Hematopoietic multipotent progenitor cell (in vitro differentiated cells): Measurements from ENCODE around the gene INPP5E. TPM values are rescaled to one million over a fixed set of nuclear protein-coding genes. Genes with fewer than 3 reads are reported as not detected.

Experiments used
- DNase-seq, 3 donors: peaks; one replicate each; pipeline ENCODE4 v3.0.0-alpha.2; 2011 to 2015; ENCODE audit warnings: low read depth in 2 of 3, low spot score in 2 of 3
- total RNA-seq: library from RNA; depleted of rRNA; stranded (reverse); fragments of >200 nt; gene quantifications from one replicate; pipeline ENCODE4 v1.2.3, GENCODE V29; 2012

The INPP5E gene
- total RNA-seq, 1 donor: 11.3 TPM

DNA sequence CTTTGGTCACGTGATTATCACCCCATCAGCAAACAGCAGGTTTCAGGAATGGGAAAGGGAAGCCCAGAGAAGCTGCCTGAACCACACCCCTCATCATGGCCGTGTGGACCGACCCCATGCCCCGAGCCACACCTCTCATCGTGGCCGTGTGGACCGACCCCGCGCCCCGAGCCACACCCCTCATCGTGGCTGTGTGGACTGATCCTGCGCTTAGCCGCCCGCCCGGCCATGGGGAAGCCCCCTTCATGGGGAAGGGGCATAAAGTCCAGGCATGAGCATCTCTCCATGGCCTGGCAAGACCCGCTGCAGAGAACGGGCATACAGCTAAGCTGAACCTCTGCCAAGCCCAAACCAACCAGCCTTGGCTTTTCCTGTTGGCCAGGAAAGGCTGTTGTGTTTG is 46.1 kb downstream of the INPP5E start:
- no peak for DNase-seq

DNA sequence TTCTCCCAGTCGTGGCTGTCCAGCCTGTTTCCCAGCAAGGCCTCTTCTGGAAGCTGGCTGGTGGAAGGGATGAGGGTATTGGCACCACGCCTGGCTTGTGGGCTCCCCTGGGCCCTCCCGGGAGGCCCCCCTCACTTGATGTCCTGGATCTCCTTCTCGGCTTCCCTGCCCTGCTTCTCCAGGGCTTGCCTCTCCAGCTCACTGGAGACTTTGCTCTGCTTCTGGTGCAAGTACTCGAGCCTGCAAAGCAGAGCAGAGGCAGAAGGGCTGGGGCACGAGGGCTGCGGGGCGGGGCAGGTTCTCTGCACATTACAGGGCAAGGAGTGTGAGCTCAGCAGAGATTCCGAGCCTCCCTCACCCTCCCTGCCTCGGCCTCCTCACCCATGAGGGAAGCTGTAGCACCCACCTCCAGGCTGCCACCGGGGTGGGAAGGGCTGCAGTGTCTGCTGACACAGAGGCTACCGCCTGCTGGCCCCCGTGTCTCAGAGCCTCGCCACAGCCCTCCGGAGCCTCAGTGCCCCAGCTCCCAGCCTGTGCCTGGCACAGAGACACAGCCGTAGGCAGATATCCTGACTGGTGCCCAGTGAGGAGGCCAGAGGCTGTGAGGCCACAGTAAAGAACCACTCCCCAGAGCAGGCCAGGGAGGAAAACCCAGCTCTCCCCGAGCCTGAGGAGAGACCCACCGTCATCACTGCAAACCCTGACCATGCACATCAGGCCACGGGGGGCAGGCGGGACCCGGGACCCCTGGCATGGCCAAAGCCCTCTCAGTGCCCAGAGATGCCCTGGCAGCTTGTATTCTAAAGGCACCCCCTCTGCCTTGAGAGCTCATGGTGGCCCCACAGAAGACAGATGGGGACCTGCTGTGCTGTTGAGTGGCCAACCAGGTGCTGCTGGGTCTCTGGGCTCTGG is 46.9 kb downstream of the INPP5E start:
- no peak for DNase-seq

DNA sequence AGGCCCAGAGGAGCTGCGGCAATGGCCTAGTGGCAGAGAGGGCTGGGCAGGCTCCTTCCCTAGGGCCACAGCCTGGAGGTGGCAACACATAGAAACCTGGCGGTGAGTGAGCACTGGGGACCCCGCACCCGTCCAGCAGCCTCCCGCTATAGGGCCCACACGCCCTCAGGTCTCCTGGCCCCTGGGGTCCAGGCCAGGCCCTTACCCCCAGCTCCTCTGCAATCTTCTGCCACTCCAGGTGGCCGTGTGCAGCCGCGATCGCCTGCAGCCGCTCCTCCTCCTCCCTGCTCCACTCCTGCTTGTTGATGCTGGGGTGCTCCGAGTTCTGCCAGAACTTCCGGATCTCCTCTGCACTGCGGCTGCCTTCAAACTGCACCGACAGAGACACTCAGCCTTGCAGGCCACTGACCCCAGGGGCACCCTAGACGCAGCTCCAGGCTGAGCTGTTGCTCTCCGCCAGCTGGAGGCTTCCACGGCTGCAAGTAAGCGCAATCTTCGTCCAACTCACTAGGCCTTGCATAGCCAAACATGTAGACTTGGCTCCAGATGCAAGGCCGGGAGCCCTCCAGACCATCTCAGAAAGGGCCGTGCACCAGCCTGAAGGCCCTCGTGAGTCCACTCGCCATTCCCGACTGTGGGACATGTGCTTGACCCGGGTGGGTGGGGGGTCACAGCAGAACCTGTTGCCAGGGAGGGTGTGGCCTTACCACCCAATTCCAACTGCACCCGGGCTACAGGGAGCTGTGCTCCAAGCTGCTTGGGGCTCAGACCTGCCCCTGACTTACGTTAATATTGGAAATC is 47.7 kb downstream of the INPP5E start:
- DNase-seq: no peak

DNA sequence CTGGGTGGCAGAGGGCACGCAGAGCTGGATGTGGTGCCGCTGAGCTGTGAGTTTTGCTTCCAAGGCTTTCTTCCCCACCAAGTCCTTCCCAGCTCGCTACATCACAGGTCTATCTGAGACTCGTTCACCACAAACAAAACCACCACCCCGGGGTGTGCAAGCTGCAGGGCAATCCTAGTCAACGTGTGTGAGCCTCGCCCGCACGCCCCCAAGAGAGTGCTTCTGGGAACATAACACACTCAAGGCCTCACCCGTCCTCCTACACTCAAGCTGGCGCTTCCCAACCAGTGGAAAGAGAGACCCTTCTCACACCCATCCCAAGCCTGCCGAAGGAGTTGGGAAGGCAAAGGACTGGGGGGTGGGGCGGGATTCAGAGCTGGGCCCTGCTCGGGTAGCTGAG is 50.2 kb downstream of the INPP5E start:
- DNase-seq: no peak

DNA sequence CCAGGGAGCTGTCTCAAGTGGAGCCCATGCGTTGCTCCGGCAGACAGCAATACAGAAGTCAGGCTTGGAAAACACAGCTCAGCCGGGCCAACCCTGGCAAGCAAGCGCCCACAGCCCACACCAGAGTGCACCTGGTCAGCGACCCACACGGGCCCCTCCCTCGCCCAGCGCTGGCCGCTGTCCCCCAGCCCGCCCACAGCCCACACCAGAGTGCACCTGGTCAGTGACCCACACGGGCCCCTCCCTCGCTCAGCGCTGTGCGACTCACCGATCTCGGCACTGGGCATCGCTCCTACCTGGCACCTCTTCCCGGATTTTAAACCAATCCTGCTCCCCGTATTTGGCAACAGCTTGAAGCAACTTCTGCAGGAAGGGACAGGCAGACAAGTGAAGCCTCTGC is 52.4 kb downstream of the INPP5E start:
- DNase-seq: no peak

DNA sequence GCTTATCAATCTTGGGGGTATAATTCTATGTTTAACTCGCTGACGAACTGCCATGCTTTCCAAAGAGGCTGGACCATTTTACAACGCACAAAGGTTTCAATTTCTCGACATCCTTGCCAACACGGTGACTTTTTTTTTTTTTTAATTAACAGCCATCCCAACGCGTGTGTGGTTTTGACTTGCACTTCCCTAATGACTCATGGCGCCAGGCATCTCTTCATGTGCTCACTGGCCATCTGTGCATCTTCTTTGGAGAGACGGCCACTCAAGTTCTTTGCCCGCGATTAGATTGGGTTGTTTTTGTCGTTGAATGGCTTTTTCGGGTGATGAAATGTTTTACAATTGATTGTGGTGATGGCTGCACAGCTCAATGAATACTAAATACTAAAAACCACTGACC is 53.6 kb downstream of the INPP5E start:
- DNase-seq: no peak

DNA sequence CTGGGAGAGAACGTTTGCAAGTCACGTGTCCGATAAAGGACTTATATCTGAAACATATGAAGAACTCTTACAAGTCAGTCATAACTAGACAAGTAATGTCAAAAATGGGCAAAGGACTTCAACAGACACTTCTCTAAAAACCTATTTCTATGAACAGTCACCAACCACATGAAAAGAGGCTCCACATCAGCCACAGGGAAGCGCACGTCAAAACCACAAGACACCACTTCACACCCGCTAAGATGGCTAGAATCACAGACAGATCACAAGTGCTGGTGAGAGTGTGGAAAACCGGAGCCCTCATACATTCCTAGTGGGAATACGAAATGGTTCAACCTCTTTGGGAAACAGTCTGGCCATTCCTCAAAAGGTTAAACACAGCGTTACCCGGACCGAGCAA is 54.6 kb downstream of the INPP5E start:
- DNase-seq: peak in 1 of 3 donors; percentile 23

DNA sequence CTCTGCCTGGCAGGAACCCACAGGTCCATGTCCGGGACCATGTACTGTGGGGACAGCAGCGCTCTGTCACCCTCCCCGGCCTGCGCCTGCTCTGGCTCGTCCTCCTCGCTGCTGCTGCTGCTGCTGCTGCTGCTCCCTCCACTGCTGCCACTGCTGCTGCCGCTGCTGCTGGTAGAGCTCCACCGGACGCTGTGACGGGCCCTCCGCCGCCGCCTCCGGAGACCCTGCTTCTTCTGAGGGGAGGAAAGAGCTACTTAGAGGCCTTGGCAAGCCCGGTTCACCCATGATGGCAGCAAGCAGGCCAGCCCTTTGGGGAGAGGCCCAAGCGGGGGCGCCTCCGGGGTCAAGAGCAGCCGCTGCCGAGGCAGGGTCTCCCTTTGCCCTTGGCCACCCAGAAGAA is 56.2 kb downstream of the INPP5E start:
- DNase-seq: no peak

DNA sequence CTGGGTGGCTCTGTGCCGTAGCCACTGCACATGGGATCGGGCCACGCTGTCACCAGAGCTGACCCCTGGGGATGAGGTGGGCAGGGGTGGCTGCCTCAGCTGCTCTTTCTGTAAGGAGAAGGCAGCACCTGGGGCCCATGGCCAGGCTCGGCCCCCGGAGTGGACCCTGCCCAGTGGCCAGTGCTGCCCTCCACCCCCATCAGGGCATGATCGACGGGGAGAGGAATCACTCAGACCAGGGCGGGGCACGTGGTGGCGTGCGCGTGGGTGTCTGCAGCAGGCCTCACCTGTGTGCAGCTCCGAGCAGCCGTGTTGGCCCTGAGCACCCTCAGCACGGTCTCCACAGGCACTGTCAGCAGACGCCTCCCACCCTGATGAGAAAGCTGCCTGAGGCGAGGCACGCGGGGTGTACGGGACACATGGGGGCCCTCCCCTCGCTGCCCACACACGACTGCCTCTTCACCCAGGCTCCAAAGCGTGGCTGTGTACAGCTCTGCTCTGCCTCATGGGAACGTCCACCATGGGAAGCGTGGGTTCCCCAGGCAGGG is 57.6 kb downstream of the INPP5E start:
- no peak for DNase-seq

DNA sequence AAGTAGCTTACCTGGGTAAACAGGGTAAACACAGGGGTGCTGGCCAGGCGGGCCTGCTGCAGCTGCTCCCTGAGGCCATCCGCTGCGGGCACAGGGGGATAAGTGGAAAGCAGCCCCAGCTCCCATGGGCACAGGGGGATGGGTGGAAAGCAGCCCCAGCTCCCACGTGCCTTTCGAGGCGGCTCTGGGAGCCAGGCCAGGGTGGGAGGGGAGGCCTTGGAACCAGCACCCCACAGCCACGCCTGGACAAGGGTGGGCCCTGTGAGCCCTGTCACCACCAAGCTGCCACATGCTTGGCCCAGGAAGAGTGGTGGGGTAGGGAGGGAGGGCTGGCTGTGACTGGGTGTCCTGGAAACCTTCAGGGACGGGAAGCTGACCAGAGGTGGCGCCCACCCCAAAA is 58.3 kb downstream of the INPP5E start:
- no peak for DNase-seq

DNA sequence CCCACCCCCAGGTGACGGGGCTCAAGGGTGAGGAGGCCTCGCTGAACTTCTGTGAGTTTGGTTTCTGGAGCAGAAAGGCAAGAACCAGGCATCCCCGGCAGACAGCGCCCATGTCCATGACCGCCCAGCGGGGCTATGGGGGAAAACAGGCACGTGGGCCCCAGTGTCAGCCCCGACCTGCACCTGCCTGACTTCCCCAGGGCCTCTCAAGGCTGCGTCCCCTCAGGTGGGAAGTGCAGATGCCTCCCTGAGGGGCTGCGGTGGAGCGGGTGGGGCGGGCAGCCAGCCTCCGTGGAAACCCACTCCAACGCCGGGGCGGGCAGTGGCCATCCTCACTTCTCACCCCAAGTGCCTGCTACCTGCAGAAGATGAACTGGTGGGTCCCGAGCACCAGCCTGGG is 59.3 kb downstream of the INPP5E start:
- DNase-seq: no peak

DNA sequence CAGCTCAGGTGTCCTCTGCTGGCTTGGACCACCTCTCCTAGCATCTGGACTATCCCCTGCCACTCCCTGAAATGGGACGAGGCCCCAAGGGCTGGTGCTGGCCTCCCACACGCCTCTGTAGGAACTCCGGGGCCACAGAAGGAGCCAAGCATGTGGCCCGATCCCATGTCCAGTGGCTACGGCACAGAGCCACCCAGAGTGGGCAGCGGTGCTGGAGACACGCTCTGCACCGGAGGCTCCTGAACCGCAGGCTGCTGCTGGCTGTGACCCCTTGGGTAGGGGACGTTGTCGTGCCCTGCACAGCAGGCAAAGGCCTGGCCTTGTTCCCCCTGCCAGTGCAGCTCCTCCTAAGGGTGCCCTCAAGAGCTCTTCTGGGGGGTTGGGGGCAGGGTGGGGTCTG is 59.8 kb downstream of the INPP5E start:
- DNase-seq: no peak

DNA sequence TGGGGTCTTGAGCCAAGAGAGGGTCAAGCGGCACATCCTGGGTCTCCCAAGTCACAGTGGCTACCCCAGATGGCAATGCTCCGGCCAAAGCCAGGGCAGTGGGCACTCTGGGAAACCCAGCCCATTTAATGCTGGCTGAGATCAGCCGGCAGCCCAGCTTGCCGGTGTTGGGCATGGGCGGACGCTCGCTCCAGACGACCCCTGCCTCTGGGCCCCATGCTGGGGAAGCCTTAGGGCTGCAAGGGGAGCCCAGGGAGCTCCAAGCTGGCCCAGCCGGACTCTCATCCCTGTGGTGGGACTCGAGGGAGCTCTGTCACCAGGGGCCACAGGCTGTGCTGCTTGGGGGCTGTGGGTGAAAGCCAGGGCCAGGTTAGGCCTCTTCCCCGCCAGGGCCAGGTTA is 60.2 kb downstream of the INPP5E start:
- no peak for DNase-seq

DNA sequence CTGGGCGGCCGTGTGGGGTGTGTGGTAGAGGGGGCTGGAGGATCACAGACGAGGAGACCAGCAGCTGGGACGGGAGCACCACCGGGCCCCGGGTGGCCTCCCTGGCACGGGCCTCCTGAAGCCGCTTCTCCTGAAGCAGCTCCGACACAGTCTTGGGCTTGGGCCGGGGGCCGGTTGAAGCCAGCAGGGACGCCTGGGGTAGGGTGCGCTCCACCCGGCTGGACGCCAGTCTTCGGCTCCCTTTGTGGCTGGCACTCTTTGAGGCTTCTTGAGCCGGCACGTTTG is 60.7 kb downstream of the INPP5E start:
- DNase-seq: no peak

Other genes starting within 250 kb of the INPP5E start
- gene LHX3, start 234.7 kb downstream of the INPP5E start, total RNA-seq: 0.27 TPM
- 11.0 TPM for gene QSOX2, start 194.0 kb downstream of the INPP5E start, total RNA-seq
- gene CCDC187, start 135.8 kb downstream of the INPP5E start, total RNA-seq: 0.81 TPM
- 85.6 TPM for gene GPSM1, start 112.3 kb downstream of the INPP5E start, total RNA-seq
- gene DNLZ, start 76.1 kb downstream of the INPP5E start, total RNA-seq: 18.3 TPM
- gene CARD9, start 66.2 kb downstream of the INPP5E start, total RNA-seq: 23.4 TPM
- gene SNAPC4, start 39.7 kb downstream of the INPP5E start, total RNA-seq: 8.1 TPM
- 28.0 TPM for gene ENTR1, start 29.2 kb downstream of the INPP5E start, total RNA-seq
- 50.4 TPM for gene PMPCA, start 29.2 kb downstream of the INPP5E start, total RNA-seq
- gene SEC16A, start 43.2 kb upstream of the INPP5E start, total RNA-seq: 39.9 TPM
- gene NOTCH1, start 106.2 kb upstream of the INPP5E start, total RNA-seq: 190 TPM
- 272 TPM for gene EGFL7, start 223.1 kb upstream of the INPP5E start, total RNA-seq
- 76.5 TPM for gene AGPAT2, start 247.6 kb upstream of the INPP5E start, total RNA-seq